Panc1 (cell line): ENCODE data around the gene RPRD1B.

ENCODE experiments used
- POLR2AphosphoS5 ChIP-seq: IDR thresholded peaks from 2 replicates; pipeline ENCODE4 v1.6.1; 2012; ENCODE audit warnings: mild to moderate bottlenecking, low read depth, low read length, moderate library complexity
- TF ChIP-seq, protein P1 (sequence below): fragments of 450-650 bp; IDR thresholded peaks from 2 replicates; pipeline ENCODE4 v1.5.1; 2017; ENCODE audit warnings: mild to moderate bottlenecking

DNA sequence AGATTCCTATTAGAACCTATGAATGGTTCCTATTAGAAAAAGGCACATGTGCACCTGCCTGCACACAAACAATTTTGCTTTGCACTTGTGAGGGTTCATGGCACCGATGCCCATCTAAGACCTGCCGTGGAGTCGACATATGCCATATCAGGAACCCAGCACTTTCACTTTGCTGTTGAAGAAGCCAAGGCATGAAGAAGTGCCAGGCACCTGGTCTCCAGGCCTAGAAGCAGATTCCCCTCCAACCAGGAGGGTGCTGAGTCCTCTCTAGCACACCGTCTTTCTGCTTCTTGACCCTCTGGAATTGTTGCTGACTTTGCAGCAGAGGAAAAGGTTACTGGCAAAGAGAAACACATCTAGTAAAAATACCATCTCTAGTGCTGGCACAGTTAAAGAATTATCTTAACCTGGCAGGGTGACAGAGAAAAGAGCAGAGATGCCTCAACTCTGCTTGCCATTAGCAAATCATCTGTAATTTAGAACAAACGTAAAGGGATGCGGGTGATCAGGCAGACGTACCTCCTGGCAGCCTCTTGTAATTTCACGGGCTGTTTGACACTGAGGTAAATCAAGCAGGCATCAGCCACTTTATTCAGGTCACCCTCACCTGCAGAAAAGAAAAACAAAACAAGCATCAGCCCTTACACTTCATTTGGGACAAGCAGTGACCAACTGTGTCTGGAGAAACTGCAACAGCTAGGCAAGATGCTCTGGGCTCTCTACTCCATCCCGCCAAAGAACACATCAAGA, 37.5 kb upstream of the RPRD1B start:
- TF ChIP-seq, protein P1, sequence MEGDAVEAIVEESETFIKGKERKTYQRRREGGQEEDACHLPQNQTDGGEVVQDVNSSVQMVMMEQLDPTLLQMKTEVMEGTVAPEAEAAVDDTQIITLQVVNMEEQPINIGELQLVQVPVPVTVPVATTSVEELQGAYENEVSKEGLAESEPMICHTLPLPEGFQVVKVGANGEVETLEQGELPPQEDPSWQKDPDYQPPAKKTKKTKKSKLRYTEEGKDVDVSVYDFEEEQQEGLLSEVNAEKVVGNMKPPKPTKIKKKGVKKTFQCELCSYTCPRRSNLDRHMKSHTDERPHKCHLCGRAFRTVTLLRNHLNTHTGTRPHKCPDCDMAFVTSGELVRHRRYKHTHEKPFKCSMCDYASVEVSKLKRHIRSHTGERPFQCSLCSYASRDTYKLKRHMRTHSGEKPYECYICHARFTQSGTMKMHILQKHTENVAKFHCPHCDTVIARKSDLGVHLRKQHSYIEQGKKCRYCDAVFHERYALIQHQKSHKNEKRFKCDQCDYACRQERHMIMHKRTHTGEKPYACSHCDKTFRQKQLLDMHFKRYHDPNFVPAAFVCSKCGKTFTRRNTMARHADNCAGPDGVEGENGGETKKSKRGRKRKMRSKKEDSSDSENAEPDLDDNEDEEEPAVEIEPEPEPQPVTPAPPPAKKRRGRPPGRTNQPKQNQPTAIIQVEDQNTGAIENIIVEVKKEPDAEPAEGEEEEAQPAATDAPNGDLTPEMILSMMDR, result no peak
- no peak for TF ChIP-seq POLR2AphosphoS5
